Measurements from ENCODE around the gene SNRK.

The SNRK gene

DNA sequence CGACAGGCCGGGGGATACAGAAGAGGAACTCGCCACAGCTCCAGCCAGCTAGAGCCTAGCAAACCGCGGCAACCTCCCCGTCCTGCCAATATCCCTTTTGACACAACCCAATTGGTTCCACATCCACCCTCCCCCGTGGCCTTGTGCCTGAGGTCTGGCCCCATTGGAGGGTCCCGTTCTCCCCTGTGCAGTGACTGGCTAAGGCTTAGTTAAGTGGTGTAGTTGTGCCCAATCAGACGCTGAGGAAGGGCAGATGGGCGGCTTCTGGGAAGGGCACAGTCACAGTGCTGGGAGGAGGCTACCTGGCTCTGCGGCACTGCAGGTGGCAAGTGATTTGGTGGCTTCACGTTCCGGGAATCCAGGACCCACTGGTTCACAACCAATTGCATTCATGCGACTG is 78.6 kb downstream of the SNRK start:
- Histone ChIP-seq H2AFZ (ENCODE audit: low read depth, low read length, severe bottlenecking) (no peak overlapping the region), H3K27me3 (ENCODE audit: low read length) (no peaks in the 10 kb centered on the region), H3K79me2 (ENCODE audit: insufficient read depth, low read length) (no peaks in the 10 kb centered on the region), H3K9me3 (ENCODE audit: insufficient read depth, low read length) (no peaks in the 10 kb centered on the region), H4K20me1 (ENCODE audit: low read depth, low read length) (no peaks in the 10 kb centered on the region), H3K27ac (ENCODE audit: low read depth, low read length) (no peak overlapping the region), H3K4me3 (ENCODE audit: insufficient read depth, low read length, poor library complexity, severe bottlenecking) (no peak overlapping the region), H3K4me2 (ENCODE audit: low read depth, low read length, poor library complexity, severe bottlenecking) (no peak overlapping the region), H3F3A (ENCODE audit: insufficient read depth) (no peaks in the 10 kb centered on the region), H3K9ac (ENCODE audit: low read length) (no peak overlapping the region), H3K36me3 (ENCODE audit: low read length) (no peaks in the 10 kb centered on the region), H3K9me2 (replicated peaks; ENCODE audit: insufficient read depth, low read length) (no peaks in the 10 kb centered on the region)
- TF ChIP-seq EZH2phosphoT487 (conservative IDR thresholded peaks at IDR 0.05; ENCODE audit: low read length) = no peak
- TF ChIP-seq, protein P1, sequence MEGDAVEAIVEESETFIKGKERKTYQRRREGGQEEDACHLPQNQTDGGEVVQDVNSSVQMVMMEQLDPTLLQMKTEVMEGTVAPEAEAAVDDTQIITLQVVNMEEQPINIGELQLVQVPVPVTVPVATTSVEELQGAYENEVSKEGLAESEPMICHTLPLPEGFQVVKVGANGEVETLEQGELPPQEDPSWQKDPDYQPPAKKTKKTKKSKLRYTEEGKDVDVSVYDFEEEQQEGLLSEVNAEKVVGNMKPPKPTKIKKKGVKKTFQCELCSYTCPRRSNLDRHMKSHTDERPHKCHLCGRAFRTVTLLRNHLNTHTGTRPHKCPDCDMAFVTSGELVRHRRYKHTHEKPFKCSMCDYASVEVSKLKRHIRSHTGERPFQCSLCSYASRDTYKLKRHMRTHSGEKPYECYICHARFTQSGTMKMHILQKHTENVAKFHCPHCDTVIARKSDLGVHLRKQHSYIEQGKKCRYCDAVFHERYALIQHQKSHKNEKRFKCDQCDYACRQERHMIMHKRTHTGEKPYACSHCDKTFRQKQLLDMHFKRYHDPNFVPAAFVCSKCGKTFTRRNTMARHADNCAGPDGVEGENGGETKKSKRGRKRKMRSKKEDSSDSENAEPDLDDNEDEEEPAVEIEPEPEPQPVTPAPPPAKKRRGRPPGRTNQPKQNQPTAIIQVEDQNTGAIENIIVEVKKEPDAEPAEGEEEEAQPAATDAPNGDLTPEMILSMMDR (IDR thresholded peaks at IDR 0.05; ENCODE audit: insufficient read depth, low read length, poor library complexity, severe bottlenecking) = no peak

DNA sequence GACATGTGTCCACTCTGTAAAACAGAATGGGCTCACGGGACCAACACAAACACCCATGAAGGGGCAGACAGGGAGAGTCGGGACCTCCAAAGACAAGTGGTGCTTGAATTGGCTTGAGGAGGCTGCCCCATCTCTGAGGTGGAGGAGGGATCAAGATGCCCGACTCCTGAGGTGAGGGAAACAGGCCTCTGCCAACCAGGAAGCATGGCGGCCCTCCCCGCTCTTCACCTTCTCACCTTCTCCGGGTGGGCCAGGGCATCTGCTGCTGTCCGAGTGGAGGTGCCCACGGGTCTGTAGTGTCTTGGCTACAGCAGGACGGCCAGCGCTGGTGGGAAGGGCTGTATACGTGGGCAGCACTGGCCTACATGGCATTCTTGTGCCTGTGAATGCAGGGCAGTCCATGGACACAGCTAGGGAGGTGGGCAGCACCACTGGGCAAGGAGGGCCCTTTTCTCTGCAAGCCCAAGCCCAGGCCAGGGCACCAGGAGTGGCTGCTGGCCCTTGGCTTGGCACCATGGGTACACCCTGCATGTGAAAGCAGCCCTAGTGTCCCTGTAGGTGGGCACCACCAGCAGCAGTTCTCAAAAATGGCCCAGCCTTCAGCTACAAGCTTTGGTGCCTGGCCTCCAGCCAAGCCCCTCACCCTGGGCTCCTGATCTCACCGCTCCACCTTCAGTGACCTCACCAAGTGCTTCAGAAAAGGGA is 79.4 kb downstream of the SNRK start:
- Histone ChIP-seq H3K9me3 (ENCODE audit: insufficient read depth, low read length) (no peaks in the 10 kb centered on the region), H3K27ac (ENCODE audit: low read depth, low read length) (no peak overlapping the region)

DNA sequence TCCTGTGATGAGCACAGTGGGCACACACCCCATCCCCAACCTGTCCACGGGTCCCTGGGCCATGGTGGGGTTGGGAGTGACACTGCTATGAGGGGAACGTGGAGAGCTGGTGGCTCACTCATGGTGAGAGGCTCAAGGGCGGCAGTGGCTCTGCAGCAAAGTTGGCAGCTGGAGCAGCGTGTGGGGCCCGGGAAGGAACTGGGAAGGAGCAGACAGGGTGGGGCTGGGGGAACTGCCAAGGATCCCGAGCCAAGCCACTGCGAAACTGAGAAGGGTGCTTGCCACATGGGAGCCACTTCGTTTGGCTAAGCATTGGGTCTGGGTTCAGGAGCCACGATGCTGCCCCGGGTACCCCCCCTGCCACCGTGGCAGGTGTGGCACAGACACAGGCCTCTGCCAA is 80.1 kb downstream of the SNRK start:
- H3K79me2 ChIP-seq (ENCODE audit: insufficient read depth, low read length) = no peaks in the 10 kb centered on the region
- no peak overlapping the region for H3K4me2 ChIP-seq (ENCODE audit: low read depth, low read length, poor library complexity, severe bottlenecking)
- no peak overlapping the region for H2AFZ ChIP-seq (ENCODE audit: low read depth, low read length, severe bottlenecking)

More for the DNA sequence above, 79.4 kb downstream of the SNRK start:
- Histone ChIP-seq H3K4me3 (ENCODE audit: insufficient read depth, low read length, poor library complexity, severe bottlenecking) (no peak overlapping the region), H3F3A (ENCODE audit: insufficient read depth) (no peaks in the 10 kb centered on the region), H3K9me2 (replicated peaks; ENCODE audit: insufficient read depth, low read length) (no peaks in the 10 kb centered on the region), H2AFZ (ENCODE audit: low read depth, low read length, severe bottlenecking) (no peak overlapping the region), H3K27me3 (ENCODE audit: low read length) (no peaks in the 10 kb centered on the region), H3K79me2 (ENCODE audit: insufficient read depth, low read length) (no peaks in the 10 kb centered on the region), H3K9ac (ENCODE audit: low read length) (no peak overlapping the region), H3K4me2 (ENCODE audit: low read depth, low read length, poor library complexity, severe bottlenecking) (no peak overlapping the region), H4K20me1 (ENCODE audit: low read depth, low read length) (no peaks in the 10 kb centered on the region), H3K36me3 (ENCODE audit: low read length) (no peaks in the 10 kb centered on the region)
- no peak for TF ChIP-seq EZH2phosphoT487 (conservative IDR thresholded peaks at IDR 0.05; ENCODE audit: low read length)
- TF ChIP-seq, protein P1 (IDR thresholded peaks at IDR 0.05; ENCODE audit: insufficient read depth, low read length, poor library complexity, severe bottlenecking) = no peak

More for the DNA sequence above, 80.1 kb downstream of the SNRK start:
- TF ChIP-seq, protein P1 (IDR thresholded peaks at IDR 0.05; ENCODE audit: insufficient read depth, low read length, poor library complexity, severe bottlenecking) = no peak
- TF ChIP-seq EZH2phosphoT487 (conservative IDR thresholded peaks at IDR 0.05; ENCODE audit: low read length) = no peak
- Histone ChIP-seq H3K9ac (ENCODE audit: low read length) (no peak overlapping the region), H3K9me2 (replicated peaks; ENCODE audit: insufficient read depth, low read length) (no peaks in the 10 kb centered on the region), H3K4me3 (ENCODE audit: insufficient read depth, low read length, poor library complexity, severe bottlenecking) (no peak overlapping the region), H3K36me3 (ENCODE audit: low read length) (no peaks in the 10 kb centered on the region), H3K27me3 (ENCODE audit: low read length) (no peaks in the 10 kb centered on the region), H4K20me1 (ENCODE audit: low read depth, low read length) (no peaks in the 10 kb centered on the region), H3K9me3 (ENCODE audit: insufficient read depth, low read length) (no peaks in the 10 kb centered on the region), H3K27ac (ENCODE audit: low read depth, low read length) (no peak overlapping the region), H3F3A (ENCODE audit: insufficient read depth) (no peaks in the 10 kb centered on the region)
